ENCODE results near the gene GRID1. TPM values are rescaled to one million over a fixed set of nuclear protein-coding genes. Genes with fewer than 3 reads are reported as not detected.

The GRID1 gene
- total and polyA plus RNA-seq, 9 of the 15 experiments (the other 6 are each of a cell fraction or from before 2014, with no cell fraction given) = 0.01 to 7.2 (median 1.2) TPM

DNA sequence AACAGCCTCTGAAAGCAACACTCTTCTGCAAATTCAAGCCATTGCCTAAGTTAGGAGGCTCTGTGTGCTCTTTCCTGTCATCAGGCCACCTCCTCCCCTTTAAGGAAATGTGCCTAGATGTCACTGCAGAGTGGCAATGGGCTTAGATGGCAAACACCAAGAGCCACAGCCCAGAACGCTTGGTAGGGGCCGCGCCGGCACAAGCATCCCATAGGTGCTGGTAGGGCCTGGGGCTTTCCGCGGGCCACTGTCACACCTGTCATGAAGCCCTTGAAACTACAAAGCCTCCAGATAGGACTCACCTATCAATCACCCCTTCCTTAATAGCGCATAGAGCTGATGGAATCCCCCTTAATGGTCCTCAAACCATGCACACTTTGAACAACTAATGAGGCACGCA is 299.9 kb downstream of the GRID1 start:
- WGBS (ENCODE audit: insufficient coverage, low coverage, missing lambda C conversion rate) = 22% methylated on average over 8 of the region's 8 CpGs
- H3K9me3 ChIP-seq (replicated peaks; ENCODE audit: control insufficient read depth, insufficient read depth, low read depth, low read length) = no peaks in the 10 kb centered on the region
- no peak overlapping the region for H3K9ac ChIP-seq (ENCODE audit: insufficient read depth in 1 of 2, low read depth in 2 of 2, low read length in 2 of 2)
- H3K27me3 ChIP-seq (ENCODE audit: control insufficient read depth in 2 of 2, insufficient read depth in 2 of 2, low read length in 2 of 2) = peaks cover 6 to 65% of the 10 kb centered on the region in 2 experiments
- H3K9me1 ChIP-seq (ENCODE audit: control insufficient read depth, insufficient read depth, low read length) = no peaks in the 10 kb centered on the region
- in situ Hi-C loops (cut with MboI) (no loop called here), intact Hi-C loops (cut with micrococcal nuclease) (no loop called here)
- H3K4me3 ChIP-seq = no peak overlapping the region
- no peak overlapping the region for H3K4me2 ChIP-seq (ENCODE audit: insufficient read depth, low read length)
- no peak overlapping the region for H2AFZ ChIP-seq (ENCODE audit: low read depth, low read length)
- ATAC-seq (no peak), DNase-seq (ENCODE audit: extremely low read depth in 1 of 4, low spot score in 3 of 4) (no peak), FAIRE-seq (no peak)
- H3K79me2 ChIP-seq (ENCODE audit: control insufficient read depth, insufficient read depth, low read length) = no peaks in the 10 kb centered on the region
- H3K27ac ChIP-seq (ENCODE audit: extremely low read depth, low read depth, low read length) = no peak overlapping the region
- no peaks in the 10 kb centered on the region for H3K36me3 ChIP-seq (ENCODE audit: control insufficient read depth, insufficient read depth, low read length)
- POLR2A ChIA-PET = interaction anchor here (0.6 kb wide), 1 partner anchor 30 kb away, joined by 3 read pairs; no protein-coding TSS in a partner anchor
- no TSS peak for BruUV-seq (replicated peaks)
- CTCF ChIA-PET (ENCODE audit: low intra/inter-chr PET ratio) = no interaction called here
- H3K4me1 ChIP-seq (replicated peaks in 1 of 2; ENCODE audit: control insufficient read depth in 2 of 2, insufficient read depth in 2 of 2, low read length in 2 of 2) = no peaks in the 10 kb centered on the region; a peak in 1 of 5 replicates
- TF ChIP-seq MXI1 (IDR thresholded peaks at IDR 0.05; ENCODE audit: low read depth, low read length) = no peak
- no peak for TF ChIP-seq CBX1 (IDR thresholded peaks at IDR 0.05; ENCODE audit: low read depth)
- no peak for TF ChIP-seq FOXO4 (CRISPR knock-in tag; IDR thresholded peaks at IDR 0.05)
- TF ChIP-seq POLR2H (tag; IDR thresholded peaks at IDR 0.05; ENCODE audit: low read depth) = no peak
- TF ChIP-seq TAF7 (tag; IDR thresholded peaks at IDR 0.05) = no peak
- no peak for TF ChIP-seq HDAC1 (IDR thresholded peaks at IDR 0.05)
- TF ChIP-seq DNMT1 (IDR thresholded peaks at IDR 0.05) = no peak
- TF ChIP-seq GTF2A2 (tag; IDR thresholded peaks at IDR 0.05) = no peak
- TF ChIP-seq SMARCA4 (IDR thresholded peaks at IDR 0.05) = no peak
- TF ChIP-seq SPI1 (IDR thresholded peaks at IDR 0.05; ENCODE audit: borderline replicate concordance, low read depth, low read length) = no peak
- TF ChIP-seq PTRF (tag; IDR thresholded peaks at IDR 0.05) = no peak
- no peak for TF ChIP-seq E2F6 (IDR thresholded peaks at IDR 0.05; ENCODE audit: borderline replicate concordance in 1 of 2, extremely low read depth in 1 of 2, insufficient read depth in 1 of 2, insufficient read length in 1 of 2, low read depth in 1 of 2, low read length in 1 of 2, poor library complexity in 1 of 2, severe bottlenecking in 1 of 2)
- no peak for TF ChIP-seq COPS2 (conservative IDR thresholded peaks at IDR 0.05)
- TF ChIP-seq DDX20 (tag; IDR thresholded peaks at IDR 0.05; ENCODE audit: low read depth) = no peak
- no peaks in the 10 kb centered on the region for H4K20me1 ChIP-seq (replicated peaks; ENCODE audit: control insufficient read depth, insufficient read depth, low read length)
